A673 (cell line): Measurements from ENCODE around the gene TOLLIP.

Experiments
- CTCF ChIP-seq: fragments of 300-800, 200-600 bp; sonication (generic); conservative IDR thresholded peaks from 2 replicates; pipeline ENCODE4 v1.5.1; 2017; ENCODE audit warnings: low read depth, mild to moderate bottlenecking, antibody characterized with exemption, low read length, moderate library complexity, mixed read lengths
- EZH2 ChIP-seq: fragments of 200-600 bp; sonication (generic); IDR thresholded peaks from 2 replicates; pipeline ENCODE4 v1.6.1; 2017; ENCODE audit warnings: borderline replicate concordance, low read depth, mild to moderate bottlenecking, mixed read lengths, antibody characterized with exemption, low read length; ENCODE audit not compliant: poor library complexity, severe bottlenecking

DNA sequence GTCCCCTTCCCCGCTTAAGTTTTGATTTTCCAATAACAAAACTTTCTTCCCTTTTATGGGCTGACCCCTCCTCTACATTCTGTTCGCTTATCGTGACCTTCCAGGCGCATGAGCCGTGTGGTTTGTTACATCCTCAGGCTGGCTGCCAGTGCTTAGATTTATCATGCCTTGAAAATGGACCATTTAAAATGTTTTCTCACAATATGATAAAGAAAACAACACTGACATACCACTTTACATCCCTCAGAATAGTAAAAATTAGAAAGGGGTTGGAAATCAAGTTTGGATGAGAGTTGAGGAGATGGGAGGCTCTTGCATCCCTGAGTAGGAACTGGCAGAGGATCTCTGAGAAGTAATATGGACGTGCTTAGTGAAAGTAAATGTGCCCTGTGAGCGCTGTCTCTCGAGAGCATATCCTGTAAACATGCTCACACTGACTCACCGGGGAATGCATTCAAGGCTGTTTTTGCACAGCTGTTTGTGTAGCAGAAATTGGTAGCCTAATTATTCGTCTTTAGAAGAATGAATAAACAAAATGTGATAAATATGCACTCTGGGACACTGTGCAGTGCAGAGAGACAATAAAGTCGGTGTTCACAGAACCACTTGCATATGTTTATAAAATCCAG lies 17.1 kb upstream of the TOLLIP start:
- no peak for TF ChIP-seq CTCF
- no peak for TF ChIP-seq EZH2
